ACC112 (cell line): ENCODE data around the gene DNAJC17.

Source experiments
- H2AFZ ChIP-seq: fragments of 200-600 bp; sonication (generic); one replicate; pipeline ENCODE4 v1.6.0; 2017; ENCODE audit warnings: antibody characterized with exemption, low read length; ENCODE audit not compliant: unreplicated experiment
- H3K27ac ChIP-seq: fragments of 200-600 bp; sonication (generic); 2 replicates; pipeline ENCODE4 v1.5.1; 2014; ENCODE audit warnings: low read depth, mild to moderate bottlenecking, antibody characterized with exemption, low read length, moderate library complexity
- H3K27me3 ChIP-seq: fragments of 200-600 bp; sonication (generic); 2 replicates; pipeline ENCODE4 v1.6.1; 2014; ENCODE audit warnings: mild to moderate bottlenecking, antibody characterized with exemption, low read length, moderate library complexity, mixed read lengths; ENCODE audit not compliant: insufficient read depth
- H3K36me3 ChIP-seq: fragments of 200-600 bp; sonication (generic); 2 replicates; pipeline ENCODE4 v1.6.1; 2016; ENCODE audit warnings: mild to moderate bottlenecking, antibody characterized with exemption, low read length, moderate library complexity, mixed read lengths; ENCODE audit not compliant: insufficient read depth
- H3K4me1 ChIP-seq: fragments of 200-600 bp; sonication (generic); one replicate; pipeline ENCODE4 v1.6.1; 2016; ENCODE audit warnings: low read length, mixed read lengths; ENCODE audit not compliant: insufficient read depth, unreplicated experiment, control insufficient read depth
- H3K4me3 ChIP-seq: fragments of 200-600 bp; sonication (generic); 2 replicates; pipeline ENCODE4 v1.5.1; 2014; ENCODE audit warnings: mild to moderate bottlenecking, low read depth, low read length
- H3K79me2 ChIP-seq: fragments of 200-600 bp; sonication (generic); one replicate; pipeline ENCODE4 v1.6.0; 2016; ENCODE audit warnings: low read length; ENCODE audit not compliant: control insufficient read depth, unreplicated experiment, insufficient read depth

DNAJC17 gene

GRCh38 chr15:40812721-40813425, 5.6 kb upstream of the DNAJC17 start:
- Histone ChIP-seq H3K27me3 (no peaks in the 10 kb centered on the region), H3K27ac (no peak overlapping the region), H3K79me2 (peaks cover 7% of the 10 kb centered on the region), H3K4me1 (peaks cover 6% of the 10 kb centered on the region), H3K36me3 (peaks cover 8% of the 10 kb centered on the region; the same call in 1 of the 2 replicates), H2AFZ (no peak overlapping the region), H3K4me3 (no peak overlapping the region)

- no peaks in the 10 kb centered on the region for H3K27me3 ChIP-seq
- H2AFZ ChIP-seq = no peak overlapping the region
- H3K27ac ChIP-seq = no peak overlapping the region
- peaks cover 8% of the 10 kb centered on the region; the same call in 1 of the 2 replicates for H3K36me3 ChIP-seq
- H3K4me3 ChIP-seq = no peak overlapping the region
- H3K4me1 ChIP-seq = peaks cover 10% of the 10 kb centered on the region
- H3K79me2 ChIP-seq = peaks cover 25% of the 10 kb centered on the region
Measured at GRCh38 chr15:40808861-40809450, 1.7 kb upstream of the DNAJC17 start.

- Histone ChIP-seq H3K27ac (no peak overlapping the region), H2AFZ (peak overlapping the region; percentile 65), H3K4me3 (peak overlapping the region; percentile 93), H3K79me2 (peaks cover 34% of the 10 kb centered on the region), H3K27me3 (no peaks in the 10 kb centered on the region), H3K36me3 (0 out of 2 replicates have a peak, but pooled peaks cover 5% of the 10 kb centered on the region), H3K4me1 (peaks cover 10% of the 10 kb centered on the region)
Measured at GRCh38 chr15:40807888-40808461, 702 bp upstream of the DNAJC17 start.

- peaks cover 44% of the 10 kb centered on the region for H3K79me2 ChIP-seq
- H3K4me3 ChIP-seq = peak overlapping the region; percentile 93
- H3K27me3 ChIP-seq = no peaks in the 10 kb centered on the region
- H3K36me3 ChIP-seq = 0 out of 2 replicates have a peak, but pooled peaks cover 5% of the 10 kb centered on the region
- H3K27ac ChIP-seq = peak overlapping the region; percentile 63; the same call in 1 of the 2 replicates
- H2AFZ ChIP-seq = peak overlapping the region; percentile 94
- peaks cover 10% of the 10 kb centered on the region for H3K4me1 ChIP-seq
Measured at GRCh38 chr15:40806672-40807027, 623 bp downstream of the DNAJC17 start.

- Histone ChIP-seq H3K27ac (no peak overlapping the region), H3K79me2 (peaks cover 48% of the 10 kb centered on the region), H2AFZ (no peak overlapping the region), H3K4me1 (peaks cover 10% of the 10 kb centered on the region), H3K4me3 (no peak overlapping the region), H3K27me3 (no peaks in the 10 kb centered on the region), H3K36me3 (no peaks in the 10 kb centered on the region)
Measured at GRCh38 chr15:40803688-40804087, 3.6 kb downstream of the DNAJC17 start.

- no peak overlapping the region for H3K27ac ChIP-seq
- H3K4me3 ChIP-seq = no peak overlapping the region
- peaks cover 6% of the 10 kb centered on the region for H3K4me1 ChIP-seq
- no peak overlapping the region for H2AFZ ChIP-seq
- H3K36me3 ChIP-seq = no peaks in the 10 kb centered on the region
- H3K27me3 ChIP-seq = no peaks in the 10 kb centered on the region
- H3K79me2 ChIP-seq = peaks cover 49% of the 10 kb centered on the region
Measured at GRCh38 chr15:40803076-40803475, 4.2 kb downstream of the DNAJC17 start.

GRCh38 chr15:40799523-40799922, 7.8 kb downstream of the DNAJC17 start:
- H3K27ac ChIP-seq = no peak overlapping the region
- H3K4me1 ChIP-seq = no peaks in the 10 kb centered on the region
- H3K36me3 ChIP-seq = no peaks in the 10 kb centered on the region
- H3K27me3 ChIP-seq = no peaks in the 10 kb centered on the region
- peaks cover 41% of the 10 kb centered on the region for H3K79me2 ChIP-seq
- H2AFZ ChIP-seq = no peak overlapping the region
- H3K4me3 ChIP-seq = no peak overlapping the region

GRCh38 chr15:40796512-40796911, 10.8 kb downstream of the DNAJC17 start:
- peaks cover 31% of the 10 kb centered on the region for H3K79me2 ChIP-seq
- no peaks in the 10 kb centered on the region for H3K27me3 ChIP-seq
- H3K27ac ChIP-seq = no peak overlapping the region
- H3K4me1 ChIP-seq = peaks cover 15% of the 10 kb centered on the region
- H2AFZ ChIP-seq = no peak overlapping the region
- H3K36me3 ChIP-seq = 0 out of 2 replicates have a peak, but pooled peaks cover 3% of the 10 kb centered on the region
- H3K4me3 ChIP-seq = no peak overlapping the region

GRCh38 chr15:40796041-40796440, 11.2 kb downstream of the DNAJC17 start:
- H3K27me3 ChIP-seq = no peaks in the 10 kb centered on the region
- peaks cover 15% of the 10 kb centered on the region for H3K4me1 ChIP-seq
- no peak overlapping the region for H2AFZ ChIP-seq
- H3K79me2 ChIP-seq = peaks cover 31% of the 10 kb centered on the region
- 0 out of 2 replicates have a peak, but pooled peaks cover 3% of the 10 kb centered on the region for H3K36me3 ChIP-seq
- no peak overlapping the region for H3K4me3 ChIP-seq
- no peak overlapping the region for H3K27ac ChIP-seq

GRCh38 chr15:40793216-40793989, 13.9 kb downstream of the DNAJC17 start:
- H3K4me3 ChIP-seq = peak overlapping the region; percentile 22

More at GRCh38 chr15:40793216-40793989, 13.9 kb downstream of the DNAJC17 start:
- H3K27ac ChIP-seq = peak overlapping the region; percentile 78
- H3K36me3 ChIP-seq = 0 out of 2 replicates have a peak, but pooled peaks cover 3% of the 10 kb centered on the region
- peaks cover 19% of the 10 kb centered on the region for H3K4me1 ChIP-seq
- H3K79me2 ChIP-seq = peaks cover 34% of the 10 kb centered on the region
- H2AFZ ChIP-seq = no peak overlapping the region
- H3K27me3 ChIP-seq = no peaks in the 10 kb centered on the region
